NCI-H2171 treated with DMSO at 0.1 percent for 48 hours (cell line): ENCODE measurements around the gene GLT8D2.

Experiments used
- DNase-seq: peaks from one replicate; lab custom pipeline; 2025; lab: John Stamatoyannopoulos, UW

The GLT8D2 gene

DNA sequence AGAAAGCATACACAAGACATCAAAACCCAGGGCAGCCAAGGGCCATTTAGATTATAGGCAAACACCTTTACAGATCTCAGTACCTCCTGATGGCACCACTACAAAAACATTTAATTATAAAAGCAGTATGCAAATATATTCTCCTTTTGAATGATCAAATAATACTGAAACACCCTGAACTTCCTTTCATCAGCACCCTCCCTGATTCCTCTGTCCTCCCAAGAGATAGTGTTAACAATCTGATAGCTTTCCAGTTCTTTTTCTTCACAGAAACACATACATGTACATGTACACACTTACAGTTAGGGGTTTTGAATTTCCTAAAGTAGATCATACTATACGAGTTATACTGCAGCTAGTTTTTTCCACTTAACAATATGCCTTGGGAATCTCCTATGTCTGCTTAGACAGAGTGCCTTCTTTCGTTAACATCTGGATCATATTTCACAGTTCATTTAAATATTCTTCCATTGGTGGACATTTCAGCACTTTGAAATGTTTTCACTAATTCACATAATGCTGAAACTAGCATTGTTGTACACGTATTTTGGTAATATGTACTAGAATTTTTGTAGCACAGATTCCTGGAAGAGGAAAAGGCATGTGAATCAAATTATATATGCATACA is 49.1 kb downstream of the GLT8D2 start:
- DNase-seq = no peak

DNA sequence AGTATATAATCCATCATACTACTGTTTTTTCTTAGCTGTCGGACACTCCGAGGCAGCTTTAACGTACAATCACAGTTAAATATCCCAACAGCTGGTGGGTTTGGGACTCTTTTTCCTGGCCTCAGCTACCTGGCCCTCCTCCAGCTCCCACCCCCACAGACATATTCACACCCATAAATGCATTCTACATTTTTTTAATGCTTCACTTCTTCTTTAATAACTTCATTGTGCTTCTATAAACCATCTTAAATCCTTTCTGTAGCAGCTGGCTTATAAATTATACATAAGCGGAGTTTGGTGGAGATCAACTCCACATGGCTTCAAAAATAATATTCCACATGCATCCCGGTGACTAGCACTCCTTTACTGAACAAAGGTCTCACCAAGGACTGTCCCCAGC is 51.0 kb downstream of the GLT8D2 start:
- no peak for DNase-seq

DNA sequence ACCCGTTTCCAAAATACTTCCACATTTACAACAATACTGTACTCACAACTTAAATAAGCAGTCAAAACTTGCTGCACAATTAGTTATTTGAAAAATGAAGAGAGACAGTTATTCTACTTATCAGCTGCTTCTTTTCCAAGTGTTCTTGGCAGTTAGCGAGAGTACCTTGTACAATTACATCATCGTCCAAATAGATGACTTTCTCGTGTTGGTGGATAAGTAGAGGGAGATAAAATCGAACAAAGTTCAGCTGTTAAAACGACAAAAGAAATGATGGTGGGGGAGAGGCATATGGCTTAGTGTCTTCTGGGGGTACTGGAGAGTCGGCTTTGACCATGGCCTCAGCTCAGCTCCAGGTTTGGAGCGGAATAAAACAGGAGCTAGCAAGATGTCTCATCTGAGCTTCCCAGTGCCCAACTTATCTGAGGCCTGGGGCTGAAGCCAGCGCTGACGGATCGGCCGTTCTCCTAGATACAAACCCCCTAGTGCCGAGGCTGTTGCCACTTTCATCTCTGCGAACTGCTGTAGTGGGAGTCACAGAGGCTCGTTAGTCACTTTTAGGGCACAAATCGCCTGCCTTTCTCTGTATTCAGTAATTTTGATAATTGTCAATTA is 52.6 kb downstream of the GLT8D2 start:
- DNase-seq = no peak

DNA sequence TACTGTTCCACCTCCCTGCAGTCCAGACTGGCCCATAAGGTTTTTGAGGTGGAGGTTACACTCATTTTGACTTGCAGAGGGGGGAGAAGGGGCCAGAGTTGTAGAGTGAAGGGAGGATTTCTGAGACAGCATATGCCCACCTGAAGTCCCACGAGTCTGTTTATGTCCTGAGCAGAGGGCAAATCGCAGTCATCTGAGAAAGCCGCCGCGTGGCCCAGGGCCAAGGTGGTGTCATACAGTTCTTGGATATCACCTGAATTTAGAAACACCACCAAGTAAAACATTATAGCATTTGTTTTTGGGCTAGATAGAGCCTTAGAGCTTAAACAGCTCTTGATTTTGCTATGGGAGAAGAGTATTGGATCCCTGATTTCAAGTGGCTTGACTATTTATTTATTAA is 53.4 kb downstream of the GLT8D2 start:
- no peak for DNase-seq

GRCh38 chr12:103994235-103994634 is 55.8 kb downstream of the GLT8D2 start:
- DNase-seq = no peak

DNA sequence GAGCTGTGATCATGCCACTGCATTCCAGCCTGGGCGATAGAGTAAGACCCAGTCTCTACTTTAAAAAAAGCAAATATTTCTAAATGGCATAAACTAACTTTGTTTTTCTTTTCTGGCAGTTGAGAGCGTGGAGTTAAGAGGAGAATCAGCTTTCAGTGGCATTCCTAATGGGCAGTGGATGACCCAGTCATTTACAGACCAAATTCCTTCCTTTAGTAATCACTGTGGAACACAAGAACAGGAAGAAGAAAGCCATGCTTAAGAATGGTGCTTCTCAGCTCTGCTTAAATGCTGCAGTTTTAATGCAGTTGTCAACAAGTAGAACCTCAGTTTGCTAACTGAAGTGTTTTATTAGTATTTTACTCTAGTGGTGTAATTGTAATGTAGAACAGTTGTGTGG is 63.2 kb downstream of the GLT8D2 start:
- no peak for DNase-seq

- DNase-seq = no peak
Observed at GRCh38 chr12:103978384-103978982, 71.5 kb downstream of the GLT8D2 start.

DNA sequence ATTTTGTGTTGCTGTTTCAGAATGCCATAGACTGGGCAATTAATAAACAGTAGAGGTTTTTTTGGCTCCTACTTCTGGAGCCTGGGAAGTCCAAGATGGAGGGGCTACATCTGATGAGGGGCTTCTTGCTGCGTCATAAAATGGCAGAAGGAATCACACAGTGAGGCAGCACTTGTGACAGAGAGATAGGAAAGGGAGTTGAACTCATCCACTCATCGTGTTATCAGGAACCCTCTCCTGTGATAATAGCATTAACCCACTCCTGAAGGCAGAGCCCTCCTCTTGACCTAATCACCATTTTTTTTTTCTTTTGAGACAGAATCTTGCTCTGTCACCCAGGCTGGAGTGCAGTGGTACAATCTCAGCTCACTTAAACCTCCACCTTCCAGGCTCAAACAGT is 74.6 kb downstream of the GLT8D2 start:
- DNase-seq = no peak

DNA sequence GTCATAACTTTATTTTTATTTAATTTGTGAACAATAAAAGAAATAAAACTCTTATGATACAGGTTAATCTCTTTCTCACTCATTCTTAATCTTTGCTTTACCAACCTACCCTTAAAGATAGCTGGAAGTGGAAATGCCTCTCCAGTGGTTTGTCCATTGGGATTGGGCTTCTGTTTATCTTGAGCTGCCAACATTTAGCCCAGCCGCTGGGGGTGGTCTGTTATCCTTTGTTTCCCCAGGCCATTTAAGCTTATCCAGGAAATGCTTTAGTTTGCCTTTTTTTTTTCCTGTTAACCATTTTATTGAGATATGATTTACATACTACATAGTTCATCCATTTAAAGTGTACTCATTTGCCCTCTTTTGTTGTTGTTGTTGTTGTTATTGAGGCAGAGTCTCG is 76.1 kb downstream of the GLT8D2 start:
- DNase-seq = no peak

DNA sequence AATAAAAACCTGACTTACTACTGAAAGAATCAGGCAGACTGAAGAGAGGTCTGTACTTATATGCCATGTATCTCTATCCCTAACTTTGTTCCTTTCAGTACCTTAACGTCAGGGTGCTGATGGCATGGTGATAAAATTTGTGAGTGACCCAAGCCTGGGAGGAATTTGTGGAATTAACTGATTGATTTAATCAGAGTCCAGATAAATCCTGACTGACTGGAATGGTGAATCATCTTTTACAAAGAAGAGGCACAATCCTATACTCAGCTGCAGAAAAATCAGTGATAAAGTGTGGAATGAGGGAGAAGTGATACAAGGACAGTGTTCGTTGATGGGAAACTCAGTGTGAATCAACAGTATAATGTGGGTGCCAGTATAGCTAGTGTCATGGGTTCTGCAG is 80.6 kb downstream of the GLT8D2 start:
- DNase-seq = no peak

DNA sequence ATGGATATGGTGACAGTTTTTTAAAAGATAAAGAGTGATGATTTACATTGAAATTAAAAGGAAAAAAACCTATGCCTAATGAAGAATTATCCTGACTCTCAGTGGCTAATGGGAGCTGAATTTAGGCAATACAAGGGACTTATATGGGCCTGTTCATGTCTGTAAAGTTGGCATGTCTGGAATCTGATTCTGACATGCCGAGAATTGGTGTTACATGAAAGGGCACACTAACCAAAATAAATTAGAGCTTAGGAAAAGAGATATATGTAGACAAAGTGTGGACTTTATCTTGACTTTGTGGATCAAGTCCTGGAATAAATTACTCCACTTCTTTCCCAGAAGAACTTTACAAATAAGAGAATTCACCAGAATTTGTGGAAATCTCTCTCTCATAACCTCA is 83.3 kb downstream of the GLT8D2 start:
- DNase-seq = no peak

GRCh38 chr12:103965590-103966504 is 84.1 kb downstream of the GLT8D2 start, which contains the start of gene TDG:
TDG (plus strand) TSS chr12:103965872; CDS start chr12:103966038, 166 bp downstream.
- DNase-seq = peak; percentile 99

- DNase-seq = no peak
Observed at GRCh38 chr12:103965255-103965589, 84.8 kb downstream of the GLT8D2 start.

DNA sequence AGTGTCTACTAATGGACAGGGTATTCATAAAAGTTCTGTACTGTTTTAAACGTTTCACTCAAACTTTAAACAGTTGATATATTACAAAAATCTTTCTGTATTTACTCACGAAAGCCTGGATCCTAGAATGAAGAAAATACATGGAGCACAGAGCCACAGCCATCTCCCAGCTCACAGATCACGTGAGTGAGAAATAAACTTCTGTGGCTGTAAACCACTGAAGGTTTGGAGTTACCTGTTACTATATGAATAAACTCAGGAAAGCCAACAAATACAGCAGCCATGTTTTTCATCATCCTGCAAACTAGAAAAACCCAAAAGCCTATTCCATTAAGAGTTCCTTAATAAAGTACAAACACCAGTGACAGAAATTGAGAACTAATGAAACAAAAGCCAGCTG is 85.2 kb downstream of the GLT8D2 start:
- DNase-seq = no peak

DNA sequence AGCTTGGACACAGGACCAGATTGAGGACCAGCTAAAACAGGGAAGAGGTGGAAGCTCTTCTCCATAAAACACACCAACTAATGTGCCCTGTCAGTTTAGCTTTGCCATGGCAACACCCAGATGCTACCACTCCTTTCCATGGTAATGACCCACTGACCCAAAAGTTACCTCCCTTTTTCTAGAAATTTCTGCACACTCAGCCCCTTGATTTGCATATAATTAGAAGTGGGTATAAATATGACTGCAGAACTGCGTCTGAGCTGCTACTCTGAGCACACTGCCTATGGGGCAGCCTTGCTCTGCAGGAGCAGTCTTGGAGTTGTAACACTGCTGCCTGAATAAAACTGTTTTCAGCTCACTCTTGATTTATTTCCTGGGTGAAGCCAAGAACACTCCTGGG is 87.5 kb downstream of the GLT8D2 start:
- no peak for DNase-seq

- DNase-seq = peak; percentile 30
Observed at GRCh38 chr12:103960616-103961227, 89.3 kb downstream of the GLT8D2 start.

DNA sequence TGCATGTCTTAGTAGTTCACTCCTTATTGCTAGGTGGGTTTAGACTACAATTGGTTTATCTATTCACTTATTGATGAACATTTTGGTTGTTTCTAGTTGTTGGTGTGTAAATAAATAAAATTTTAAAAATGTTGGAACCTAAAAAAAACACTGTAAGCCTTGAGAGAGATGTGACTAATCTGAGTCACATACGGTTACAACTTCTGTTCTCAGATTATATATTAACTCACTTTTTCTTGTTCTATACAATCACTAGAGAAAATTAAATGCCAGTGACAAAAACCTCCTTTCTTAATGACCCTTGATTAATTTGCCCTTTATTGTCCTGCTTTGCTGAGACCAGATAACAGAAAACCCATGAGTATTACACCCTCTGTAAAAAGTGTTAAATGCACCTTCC is 91.4 kb downstream of the GLT8D2 start:
- no peak for DNase-seq

DNA sequence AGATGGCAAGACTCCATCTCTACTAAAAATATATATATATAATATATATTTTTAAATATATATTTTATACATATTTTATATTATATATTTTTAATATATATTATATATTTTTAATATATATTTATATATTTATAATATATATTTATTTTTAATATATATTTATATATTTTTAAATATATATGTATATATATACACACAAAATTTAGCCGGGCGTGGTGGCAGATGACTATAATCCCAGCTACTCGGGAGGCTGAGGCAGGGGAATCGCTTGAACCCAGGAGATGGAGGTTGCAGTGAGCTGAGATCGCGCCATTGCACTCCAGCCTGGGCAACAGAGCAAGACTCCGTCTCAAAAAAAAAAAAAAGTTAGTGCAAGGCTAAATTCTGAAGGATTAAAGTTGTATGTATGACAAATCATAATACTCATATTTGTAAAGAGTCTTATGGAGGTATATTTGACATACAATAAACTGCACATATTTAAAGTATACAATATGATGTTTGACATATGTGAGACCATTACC is 92.1 kb downstream of the GLT8D2 start:
- DNase-seq = no peak

- DNase-seq = no peak
Observed at GRCh38 chr12:103956509-103957027, 93.4 kb downstream of the GLT8D2 start.

DNA sequence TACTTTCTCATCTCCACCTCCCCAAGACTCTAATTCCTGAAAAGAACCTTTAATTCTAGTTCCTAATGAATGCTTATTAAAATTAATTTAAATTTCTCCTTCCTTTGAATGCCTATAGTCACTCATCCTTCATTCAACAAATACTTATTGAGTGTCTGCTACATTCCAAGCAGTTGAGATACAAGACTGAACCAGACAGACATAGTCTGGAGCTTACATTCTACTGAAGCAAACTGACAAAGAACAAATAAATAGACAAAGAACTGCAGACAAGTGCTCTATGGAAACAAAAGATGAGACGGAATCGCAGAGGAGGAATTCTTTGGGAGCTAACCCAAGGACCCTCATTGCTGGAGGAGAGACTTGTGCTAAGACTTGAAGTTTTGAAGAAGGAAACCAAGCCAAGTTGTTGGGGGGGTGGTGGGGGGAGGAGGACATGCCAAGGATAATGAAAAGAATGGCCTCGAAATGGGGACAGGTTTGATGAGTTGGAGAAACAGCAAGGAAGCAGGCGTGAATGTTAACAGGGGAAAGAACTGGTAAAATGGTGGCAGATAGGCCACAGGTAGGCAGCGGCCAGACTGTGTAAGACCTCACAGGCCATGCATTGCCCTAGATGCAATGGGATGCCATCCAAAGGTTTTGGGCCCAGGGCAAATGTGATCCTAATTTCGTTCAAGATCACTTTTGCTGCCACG is 94.0 kb downstream of the GLT8D2 start:
- no peak for DNase-seq

- DNase-seq = no peak
Observed at GRCh38 chr12:103952497-103952896, 97.5 kb downstream of the GLT8D2 start.
